HG03354 (cell line): ENCODE data around the gene CENPX.

ENCODE experiments used
- ATAC-seq: cut with Tn5 transposase; IDR thresholded peaks from one replicate; pipeline ENCODE4 v1.9.1; 2021; ENCODE audit warnings: mild to moderate bottlenecking; ENCODE audit not compliant: unreplicated experiment, poor library complexity, severe bottlenecking

Gene CENPX

GRCh38 chr17:82003411-82004381 is 19.0 kb downstream of the CENPX start:
- no peak for ATAC-seq

- ATAC-seq: no peak
Observed at GRCh38 chr17:82001571-82002056, 21.1 kb downstream of the CENPX start.

GRCh38 chr17:82000803-82001570 is 21.7 kb downstream of the CENPX start:
- ATAC-seq: no peak

- ATAC-seq: no peak
Observed at GRCh38 chr17:81999976-82000802, 22.5 kb downstream of the CENPX start.

GRCh38 chr17:81999587-81999975 is 23.1 kb downstream of the CENPX start:
- no peak for ATAC-seq

GRCh38 chr17:81998691-81999438 is 23.8 kb downstream of the CENPX start:
- ATAC-seq: no peak

- no peak for ATAC-seq
Observed at GRCh38 chr17:81998212-81998611, 24.5 kb downstream of the CENPX start.

GRCh38 chr17:81996757-81997441 is 25.8 kb downstream of the CENPX start:
- no peak for ATAC-seq

- no peak for ATAC-seq
Observed at GRCh38 chr17:81996232-81996756, 26.4 kb downstream of the CENPX start.

- ATAC-seq: no peak
Observed at GRCh38 chr17:81995463-81996231, 27.0 kb downstream of the CENPX start.

- ATAC-seq: no peak
Observed at GRCh38 chr17:81994593-81995462, 27.9 kb downstream of the CENPX start.

GRCh38 chr17:81993729-81994592 is 28.7 kb downstream of the CENPX start:
- ATAC-seq: no peak

GRCh38 chr17:81992306-81993102 is 30.2 kb downstream of the CENPX start:
- no peak for ATAC-seq

- no peak for ATAC-seq
Observed at GRCh38 chr17:81991684-81992305, 30.9 kb downstream of the CENPX start.
